ENCODE data around the gene BACH2.

BACH2 gene

DNA sequence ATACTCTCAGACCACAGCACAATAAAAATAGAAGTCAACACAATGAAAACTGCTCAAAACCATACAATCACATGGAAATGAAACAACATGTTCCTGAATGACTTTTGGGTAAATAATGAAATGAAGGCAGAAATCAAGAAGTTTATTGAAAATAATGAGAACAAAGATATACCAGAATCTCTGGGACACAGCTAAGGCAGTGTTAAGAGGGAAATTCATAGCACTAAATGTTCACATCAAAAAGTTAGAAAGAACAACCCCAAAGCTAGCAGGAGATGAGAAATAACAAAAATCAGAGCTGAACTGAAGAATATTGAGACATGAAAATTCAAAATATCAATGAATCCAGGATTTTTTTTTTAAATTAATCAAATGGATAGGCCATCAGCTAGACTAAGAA is 183.3 kb downstream of the BACH2 start:
- in situ Hi-C loops (cut with HindIII; ENCODE audit: low sequenced_read_pairs) = no loop called here
- DNase-seq (ENCODE audit: low read depth, low spot score) = no peak
- TF ChIP-seq, protein P1, sequence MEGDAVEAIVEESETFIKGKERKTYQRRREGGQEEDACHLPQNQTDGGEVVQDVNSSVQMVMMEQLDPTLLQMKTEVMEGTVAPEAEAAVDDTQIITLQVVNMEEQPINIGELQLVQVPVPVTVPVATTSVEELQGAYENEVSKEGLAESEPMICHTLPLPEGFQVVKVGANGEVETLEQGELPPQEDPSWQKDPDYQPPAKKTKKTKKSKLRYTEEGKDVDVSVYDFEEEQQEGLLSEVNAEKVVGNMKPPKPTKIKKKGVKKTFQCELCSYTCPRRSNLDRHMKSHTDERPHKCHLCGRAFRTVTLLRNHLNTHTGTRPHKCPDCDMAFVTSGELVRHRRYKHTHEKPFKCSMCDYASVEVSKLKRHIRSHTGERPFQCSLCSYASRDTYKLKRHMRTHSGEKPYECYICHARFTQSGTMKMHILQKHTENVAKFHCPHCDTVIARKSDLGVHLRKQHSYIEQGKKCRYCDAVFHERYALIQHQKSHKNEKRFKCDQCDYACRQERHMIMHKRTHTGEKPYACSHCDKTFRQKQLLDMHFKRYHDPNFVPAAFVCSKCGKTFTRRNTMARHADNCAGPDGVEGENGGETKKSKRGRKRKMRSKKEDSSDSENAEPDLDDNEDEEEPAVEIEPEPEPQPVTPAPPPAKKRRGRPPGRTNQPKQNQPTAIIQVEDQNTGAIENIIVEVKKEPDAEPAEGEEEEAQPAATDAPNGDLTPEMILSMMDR (IDR thresholded peaks at IDR 0.05; ENCODE audit: low read depth, low read length) = no peak
- no peak overlapping the region for H3K4me3 ChIP-seq (ENCODE audit: low read depth, low read length)

DNA sequence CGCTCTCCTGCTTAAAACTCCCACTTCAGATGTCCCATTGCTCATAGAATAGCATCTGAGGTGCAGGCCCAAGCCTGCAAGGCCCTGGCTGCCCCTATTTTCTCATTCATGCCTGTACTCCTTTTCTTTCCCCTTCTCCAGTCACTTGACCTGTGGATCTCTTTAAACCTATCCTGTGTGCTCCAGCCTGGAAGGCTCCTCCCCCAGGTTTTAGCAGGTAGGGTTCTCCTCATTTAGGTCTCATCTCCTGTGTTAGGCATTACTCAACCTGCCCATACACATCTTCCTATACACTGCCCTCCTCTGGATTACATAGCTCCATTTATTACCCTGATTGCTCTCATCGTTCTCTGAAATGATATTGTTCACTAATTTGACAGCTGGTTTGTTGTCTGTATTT is 185.3 kb downstream of the BACH2 start:
- in situ Hi-C loops (cut with HindIII; ENCODE audit: low sequenced_read_pairs) = no loop called here
- no peak overlapping the region for H3K4me3 ChIP-seq (ENCODE audit: low read depth, low read length)
- no peak for DNase-seq (ENCODE audit: low read depth, low spot score)
- TF ChIP-seq, protein P1 (IDR thresholded peaks at IDR 0.05; ENCODE audit: low read depth, low read length) = no peak

DNA sequence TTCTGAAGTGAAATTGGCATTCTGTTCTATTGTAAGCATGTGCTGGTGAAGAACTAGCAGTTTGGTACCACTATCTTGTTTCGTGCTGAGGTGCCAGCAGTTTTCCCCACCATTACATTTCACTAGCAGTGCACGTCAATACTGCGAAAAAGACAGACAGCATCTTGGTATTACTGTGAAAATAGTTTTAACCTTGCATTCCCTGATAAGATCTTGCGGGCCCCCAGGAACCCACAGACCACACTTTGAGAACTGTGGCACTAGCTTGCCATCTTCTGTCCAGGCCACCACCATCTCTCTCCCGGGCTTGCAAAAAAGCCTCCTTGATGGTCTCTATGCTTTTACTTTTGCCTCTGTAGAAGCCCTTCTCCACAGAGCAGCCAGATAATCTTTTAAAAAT is 185.7 kb downstream of the BACH2 start:
- TF ChIP-seq, protein P1 (IDR thresholded peaks at IDR 0.05; ENCODE audit: low read depth, low read length) = no peak
- DNase-seq (ENCODE audit: low read depth, low spot score) = no peak
- in situ Hi-C loops (cut with HindIII; ENCODE audit: low sequenced_read_pairs) = no loop called here

DNA sequence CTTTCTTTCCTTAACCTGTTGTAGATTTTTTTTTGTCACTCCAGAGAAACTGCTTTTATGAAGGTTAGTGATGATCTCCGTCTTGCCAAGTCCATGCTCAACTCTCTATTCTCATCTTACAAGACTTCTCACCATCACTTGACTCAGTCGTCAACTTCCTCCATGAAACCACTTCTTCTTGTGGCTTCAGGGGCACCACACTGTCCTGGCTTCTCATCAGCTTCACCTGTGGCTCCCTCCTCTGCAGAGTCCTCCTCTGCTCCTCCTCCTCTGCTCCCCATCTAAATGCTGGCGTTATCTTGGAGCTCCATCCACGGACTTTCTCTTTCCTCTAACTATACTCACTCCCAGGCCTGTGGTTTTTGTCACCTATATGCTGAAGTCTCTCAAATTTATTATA is 187.5 kb downstream of the BACH2 start:
- no peak for DNase-seq (ENCODE audit: low read depth, low spot score)
- in situ Hi-C loops (cut with HindIII; ENCODE audit: low sequenced_read_pairs) = no loop called here
- TF ChIP-seq, protein P1 (IDR thresholded peaks at IDR 0.05; ENCODE audit: low read depth, low read length) = no peak
- no peak overlapping the region for H3K4me3 ChIP-seq (ENCODE audit: low read depth, low read length)

More for the DNA sequence above, 185.7 kb downstream of the BACH2 start:
- H3K4me3 ChIP-seq (ENCODE audit: low read depth, low read length) = no peak overlapping the region

DNA sequence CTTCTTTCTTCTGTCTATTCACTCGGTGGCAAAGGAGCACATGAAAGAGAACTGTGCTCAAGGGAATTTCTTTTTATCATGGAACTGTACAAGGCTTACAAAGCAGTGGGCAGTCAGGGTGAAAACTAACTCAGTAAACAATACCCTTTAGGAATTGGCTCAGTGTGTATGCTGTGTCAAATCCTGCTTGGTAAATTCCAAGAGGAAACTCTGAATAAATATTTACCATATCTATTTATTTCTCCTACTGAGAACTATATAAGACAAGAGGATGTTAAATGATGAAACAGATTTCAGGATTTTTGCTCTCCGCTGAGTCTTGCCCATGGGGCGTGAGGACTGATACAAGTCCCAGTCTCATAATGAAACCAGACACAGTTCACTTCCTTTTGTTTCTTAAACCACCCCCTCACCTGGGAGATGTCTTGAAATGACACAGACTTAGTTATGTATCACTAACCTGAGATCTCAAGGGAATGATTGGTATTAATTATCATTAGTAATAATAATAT is 188.8 kb downstream of the BACH2 start:
- H3K4me3 ChIP-seq (ENCODE audit: low read depth, low read length) = no peak overlapping the region
- TF ChIP-seq, protein P1 (IDR thresholded peaks at IDR 0.05; ENCODE audit: low read depth, low read length) = no peak
- no peak for DNase-seq (ENCODE audit: low read depth, low spot score)
- in situ Hi-C loops (cut with HindIII; ENCODE audit: low sequenced_read_pairs) = no loop called here

DNA sequence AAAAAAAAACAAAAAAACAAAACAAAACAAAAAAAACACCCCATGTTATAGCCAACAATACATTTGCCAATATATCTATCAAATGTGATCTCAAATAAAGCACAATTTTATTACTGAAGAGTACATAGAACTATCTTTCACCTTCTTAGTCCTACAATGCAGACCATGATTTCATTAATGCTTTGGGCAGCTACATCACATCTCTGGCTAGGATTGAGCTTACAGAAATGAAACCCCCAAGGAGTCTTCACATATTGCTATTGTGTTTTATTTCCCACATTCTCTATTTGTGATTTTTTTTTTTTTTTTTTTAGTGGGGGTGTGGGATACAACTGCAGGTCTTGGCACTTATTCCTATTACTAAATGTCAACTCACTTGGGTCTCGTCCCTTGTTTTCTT is 189.3 kb downstream of the BACH2 start:
- H3K4me3 ChIP-seq (ENCODE audit: low read depth, low read length) = no peak overlapping the region
- TF ChIP-seq, protein P1 (IDR thresholded peaks at IDR 0.05; ENCODE audit: low read depth, low read length) = no peak
- in situ Hi-C loops (cut with HindIII; ENCODE audit: low sequenced_read_pairs) = no loop called here
- DNase-seq (ENCODE audit: low read depth, low spot score) = no peak

DNA sequence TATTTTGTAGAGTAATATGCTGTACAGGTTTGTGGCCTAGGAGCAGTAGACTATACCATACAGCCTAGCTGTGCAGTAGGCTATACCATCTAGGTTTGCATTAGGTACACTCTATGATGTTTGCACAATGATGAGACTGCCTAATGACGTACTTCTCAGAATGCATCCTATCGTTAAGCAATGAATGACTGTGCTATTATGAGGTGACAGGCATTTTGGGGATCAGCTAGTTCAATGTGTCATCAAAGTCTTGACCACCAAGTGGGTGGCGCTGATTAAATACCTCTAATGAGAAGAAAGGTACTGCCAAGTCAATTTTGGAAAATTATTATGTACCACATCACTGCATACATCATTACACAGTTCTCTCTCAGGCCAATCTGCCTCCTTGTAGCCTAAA is 190.2 kb downstream of the BACH2 start:
- no peak overlapping the region for H3K4me3 ChIP-seq (ENCODE audit: low read depth, low read length)
- TF ChIP-seq, protein P1 (IDR thresholded peaks at IDR 0.05; ENCODE audit: low read depth, low read length) = no peak
- in situ Hi-C loops (cut with HindIII; ENCODE audit: low sequenced_read_pairs) = no loop called here
- DNase-seq (ENCODE audit: low read depth, low spot score) = no peak
